DND-41 (cell line): ENCODE data around the gene SETBP1.

Experiments used
- EZH2 ChIP-seq: IDR thresholded peaks from 3 replicates; pipeline ENCODE4 v1.6.1; 2012; ENCODE audit warnings: borderline replicate concordance, low read depth, mild to moderate bottlenecking, moderate library complexity, low read length, inconsistent platforms; ENCODE audit not compliant: severe bottlenecking
- TF ChIP-seq, protein P1 (sequence below): IDR thresholded peaks from 2 replicates; pipeline ENCODE4 v1.5.1; 2012; ENCODE audit warnings: borderline replicate concordance, low read length, moderate library complexity, mild to moderate bottlenecking; ENCODE audit not compliant: poor library complexity, severe bottlenecking; ENCODE audit errors: extremely low read depth

DNA sequence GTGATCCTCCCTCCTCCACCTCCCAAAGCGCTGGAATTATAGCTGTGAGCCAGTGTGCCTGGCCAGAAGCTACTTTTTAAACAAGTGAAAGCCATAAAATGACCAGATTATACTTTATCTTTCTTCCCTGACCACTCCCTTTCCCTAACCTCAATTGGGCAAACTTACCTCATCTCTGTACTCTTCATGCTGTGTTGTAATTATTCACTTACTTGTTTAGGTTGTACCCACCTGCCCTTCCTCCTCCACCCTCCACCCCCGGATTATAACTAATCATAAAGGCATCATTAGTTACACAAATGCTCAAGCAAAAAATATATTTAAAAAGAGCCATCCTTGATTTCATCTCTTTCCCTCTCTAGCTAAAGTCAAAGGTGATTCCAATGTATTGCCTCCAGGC is 279.9 kb downstream of the SETBP1 start:
- TF ChIP-seq, protein P1, sequence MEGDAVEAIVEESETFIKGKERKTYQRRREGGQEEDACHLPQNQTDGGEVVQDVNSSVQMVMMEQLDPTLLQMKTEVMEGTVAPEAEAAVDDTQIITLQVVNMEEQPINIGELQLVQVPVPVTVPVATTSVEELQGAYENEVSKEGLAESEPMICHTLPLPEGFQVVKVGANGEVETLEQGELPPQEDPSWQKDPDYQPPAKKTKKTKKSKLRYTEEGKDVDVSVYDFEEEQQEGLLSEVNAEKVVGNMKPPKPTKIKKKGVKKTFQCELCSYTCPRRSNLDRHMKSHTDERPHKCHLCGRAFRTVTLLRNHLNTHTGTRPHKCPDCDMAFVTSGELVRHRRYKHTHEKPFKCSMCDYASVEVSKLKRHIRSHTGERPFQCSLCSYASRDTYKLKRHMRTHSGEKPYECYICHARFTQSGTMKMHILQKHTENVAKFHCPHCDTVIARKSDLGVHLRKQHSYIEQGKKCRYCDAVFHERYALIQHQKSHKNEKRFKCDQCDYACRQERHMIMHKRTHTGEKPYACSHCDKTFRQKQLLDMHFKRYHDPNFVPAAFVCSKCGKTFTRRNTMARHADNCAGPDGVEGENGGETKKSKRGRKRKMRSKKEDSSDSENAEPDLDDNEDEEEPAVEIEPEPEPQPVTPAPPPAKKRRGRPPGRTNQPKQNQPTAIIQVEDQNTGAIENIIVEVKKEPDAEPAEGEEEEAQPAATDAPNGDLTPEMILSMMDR, result no peak
- no peak for TF ChIP-seq EZH2
